GM08714 (cell line): Measurements from ENCODE around the gene BTNL9.
"Not testable (repeated sequence)": the region's sequence is repeated elsewhere in the genome, so short reads cannot be mapped to it uniquely, and the experiment has no call there.

Experiments
- H3K4me3 ChIP-seq: fragments of 200-500 bp; sonication (Bioruptor generic); 2 replicates; pipeline ENCODE4 v1.5.1; 2014; ENCODE audit warnings: mild to moderate bottlenecking, low read length, inconsistent platforms
- ZNF274 ChIP-seq: IDR thresholded peaks from 2 replicates; pipeline ENCODE4 v1.6.1; 2012; ENCODE audit warnings: mild to moderate bottlenecking, low read depth, low read length

BTNL9 gene

GRCh38 chr5:181036816-181037364 lies 3.2 kb upstream of the BTNL9 start:
- H3K4me3 ChIP-seq, result no peak overlapping the region
- no peak for TF ChIP-seq ZNF274

GRCh38 chr5:181037365-181037861 lies 2.7 kb upstream of the BTNL9 start:
- TF ChIP-seq ZNF274, result no peak
- H3K4me3 ChIP-seq, result no peak overlapping the region

GRCh38 chr5:181039471-181039870 lies 595 bp upstream of the BTNL9 start:
- no peak overlapping the region for H3K4me3 ChIP-seq
- TF ChIP-seq ZNF274, result no peak

GRCh38 chr5:181040631-181040945 lies 522 bp downstream of the BTNL9 start:
- no peak overlapping the region for H3K4me3 ChIP-seq
- TF ChIP-seq ZNF274, result no peak

GRCh38 chr5:181041043-181041442 lies 977 bp downstream of the BTNL9 start:
- no peak overlapping the region for H3K4me3 ChIP-seq
- no peak for TF ChIP-seq ZNF274

DNA sequence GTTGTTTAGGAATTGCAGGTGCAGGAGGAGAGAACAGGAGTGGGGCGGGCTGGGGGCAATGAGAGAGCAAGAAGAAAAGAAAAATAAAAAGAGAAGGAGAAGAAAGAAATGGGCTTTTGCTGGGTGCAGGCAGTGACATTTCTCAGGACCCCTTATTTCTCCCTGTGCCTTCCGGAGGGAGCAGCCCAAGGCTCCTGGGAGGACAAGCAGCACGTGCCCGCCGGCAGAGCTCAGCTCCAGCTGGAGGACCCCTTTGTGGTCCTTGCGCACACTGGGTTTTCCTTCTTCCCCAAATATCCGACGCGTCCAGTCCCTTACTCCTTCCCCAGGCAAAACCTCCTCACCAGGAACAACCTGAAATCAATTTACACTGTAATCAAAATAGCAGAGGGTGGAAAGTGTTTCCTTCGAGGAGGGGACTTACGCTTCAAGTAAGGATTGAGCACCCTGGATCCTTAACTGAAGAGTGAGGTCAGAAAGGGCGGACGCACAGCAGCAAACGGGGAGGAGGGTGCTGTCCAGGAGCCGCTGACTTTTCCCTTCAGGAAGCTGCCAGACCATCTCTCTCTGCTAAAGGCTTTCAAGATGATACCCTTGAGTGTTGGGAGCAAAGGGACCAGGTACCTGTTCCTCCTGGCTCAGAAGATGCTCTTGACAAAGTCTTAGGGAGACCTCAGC lies 2.1 kb downstream of the BTNL9 start:
- H3K4me3 ChIP-seq, result no peak overlapping the region
- no peak for TF ChIP-seq ZNF274

DNA sequence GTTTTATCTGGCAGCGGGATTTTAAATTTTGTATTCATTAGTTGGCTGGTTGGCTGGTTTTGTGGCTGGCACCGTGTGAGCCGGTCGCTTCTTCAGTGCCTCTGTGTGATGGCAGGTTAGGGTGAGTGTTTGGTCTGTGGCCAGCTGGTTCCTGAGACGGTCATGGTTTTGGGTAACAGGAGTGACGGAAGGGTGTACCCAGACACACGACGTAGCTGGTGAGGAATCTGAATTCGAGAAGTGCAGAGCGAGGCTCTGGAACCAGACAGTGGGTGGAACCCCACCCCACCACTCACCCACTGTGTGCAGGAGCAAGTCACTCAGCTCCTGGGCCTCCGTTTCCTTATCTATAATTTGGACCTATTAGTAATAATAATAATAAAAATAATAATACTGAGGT lies 2.7 kb downstream of the BTNL9 start:
- no peak for TF ChIP-seq ZNF274
- H3K4me3 ChIP-seq, result no peak overlapping the region

- TF ChIP-seq ZNF274, result no peak
- H3K4me3 ChIP-seq, result no peak overlapping the region
These were observed 3.4 kb downstream of the BTNL9 start for GRCh38 chr5:181043285-181044092.

DNA sequence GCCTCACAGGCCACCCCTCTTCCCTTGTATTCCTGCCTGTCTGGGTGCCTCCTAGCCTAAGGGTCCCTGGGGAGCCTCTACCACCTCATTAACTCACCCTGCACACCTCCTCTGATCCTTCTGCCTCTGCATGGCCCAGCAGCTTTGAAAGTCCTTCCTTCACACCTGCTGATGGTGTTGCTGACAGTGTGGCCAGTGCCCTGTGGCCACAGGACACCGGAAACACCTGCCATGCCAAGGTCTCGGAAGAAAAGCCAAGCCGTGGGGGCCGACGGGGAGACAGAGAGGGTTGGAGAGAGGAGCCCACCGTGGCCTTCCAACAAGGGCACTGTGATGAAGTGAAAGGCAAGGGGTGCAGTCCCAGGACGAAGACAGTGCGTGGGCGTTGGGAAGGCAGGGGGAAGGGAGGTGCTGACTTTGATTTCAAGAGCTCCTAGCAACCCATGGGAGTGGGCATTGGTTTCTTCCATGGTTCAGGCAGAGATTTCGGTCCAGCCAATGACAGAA lies 4.1 kb downstream of the BTNL9 start:
- TF ChIP-seq ZNF274, result no peak
- no peak overlapping the region for H3K4me3 ChIP-seq

DNA sequence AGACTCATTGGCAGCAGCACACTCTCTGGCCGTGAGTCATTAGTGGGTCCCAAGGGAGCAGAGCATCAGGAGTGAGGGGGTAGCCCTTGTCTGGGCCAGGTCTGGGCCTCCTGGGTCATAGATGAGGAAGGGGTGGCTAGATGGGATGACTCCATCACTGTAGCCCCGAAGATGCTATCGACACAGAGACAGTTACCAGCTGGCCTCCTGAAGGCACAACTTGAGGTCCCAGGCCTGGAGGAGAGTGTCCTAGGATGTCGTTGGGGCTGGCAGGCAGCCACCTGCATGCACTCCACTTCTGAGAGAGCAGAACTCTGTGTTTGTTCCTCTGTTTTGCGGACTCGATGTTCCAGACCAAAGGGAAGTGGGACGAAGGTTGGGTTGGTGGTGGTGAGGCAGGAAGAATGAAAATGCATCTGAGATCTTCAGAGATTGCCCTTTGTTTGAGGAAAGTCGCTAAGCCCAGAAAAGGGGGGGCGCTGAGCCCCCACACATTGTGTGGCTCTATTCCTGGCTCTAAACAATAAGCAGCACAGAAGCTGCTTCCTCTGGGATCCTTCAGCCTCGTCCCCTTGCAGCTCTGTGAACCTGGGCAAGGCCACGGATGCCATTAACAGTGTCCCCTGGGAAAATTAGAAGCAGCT lies 4.7 kb downstream of the BTNL9 start:
- no peak for TF ChIP-seq ZNF274
- no peak overlapping the region for H3K4me3 ChIP-seq

- no peak for TF ChIP-seq ZNF274
- H3K4me3 ChIP-seq, result no peak overlapping the region
These were observed 5.2 kb downstream of the BTNL9 start for GRCh38 chr5:181045316-181045715.

- H3K4me3 ChIP-seq, result not testable (repeated sequence)
These were observed 5.8 kb downstream of the BTNL9 start for GRCh38 chr5:181045857-181046256.

- TF ChIP-seq ZNF274, result no peak
- no peak overlapping the region for H3K4me3 ChIP-seq
These were observed 7.2 kb downstream of the BTNL9 start for GRCh38 chr5:181047288-181047687.

DNA sequence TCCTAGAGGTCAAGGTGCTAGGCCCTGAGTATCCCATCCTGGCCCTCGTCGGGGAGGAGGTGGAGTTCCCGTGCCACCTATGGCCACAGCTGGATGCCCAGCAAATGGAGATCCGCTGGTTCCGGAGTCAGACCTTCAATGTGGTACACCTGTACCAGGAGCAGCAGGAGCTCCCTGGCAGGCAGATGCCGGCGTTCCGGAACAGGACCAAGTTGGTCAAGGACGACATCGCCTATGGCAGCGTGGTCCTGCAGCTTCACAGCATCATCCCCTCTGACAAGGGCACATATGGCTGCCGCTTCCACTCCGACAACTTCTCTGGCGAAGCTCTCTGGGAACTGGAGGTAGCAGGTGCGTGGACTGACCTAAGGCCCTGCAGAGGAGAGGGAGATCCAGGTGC lies 7.9 kb downstream of the BTNL9 start:
- TF ChIP-seq ZNF274, result no peak
- H3K4me3 ChIP-seq, result no peak overlapping the region
